Right ventricle myocardium superior (tissue), 1 donor: ENCODE measurements around the gene FLACC1. TPM values are rescaled to one million over a fixed set of nuclear protein-coding genes. Genes with fewer than 3 reads are reported as not detected.
"Not testable (repeated sequence)": the region's sequence is repeated elsewhere in the genome, so short reads cannot be mapped to it uniquely, and the experiment has no call there.

Experiments
- ATAC-seq: fragments of 200-7000 bp; cut with Tn5 transposase; one replicate; pipeline ENCODE4 v1.9.1; 2020; ENCODE audit warnings: mild to moderate bottlenecking; ENCODE audit not compliant: poor library complexity
- DNase-seq: peaks from one replicate; pipeline ENCODE4 v3.0.0-alpha.2; 2020
- intact Hi-C: fragments of 100-400 bp; cut with DNase I; formaldehyde crosslinking; loops from one replicate; pipeline ENCODE4 v1.11.2; 2022
- long read RNA-seq: library from polyadenylated mRNA; unstranded; transcript quantifications from one replicate; pipeline ENCODE4 v2.0.0, GENCODE V29; 2021
- total RNA-seq: library from RNA; stranded (reverse); fragmentation: NEBNext Ultra II Directional; extraction: Animal tissue kit (Norgen Biotek cat#: 25700); gene quantifications from one replicate; pipeline ENCODE4 v1.2.1, GENCODE V29; 2021
- donor health status: DM: no; HTN: yes; CAD: no; lungs with severe emphysema.

FLACC1 gene
- total RNA-seq, result 8.3 TPM
- long read RNA-seq, result 0 reads

- intact Hi-C loops, result no loop called here
- DNase-seq (no peak), ATAC-seq (peak; percentile 95)
Observed at GRCh38 chr2:201357221-201357620, at the start of gene FLACC1. TSS of gene FLACC1 (minus strand) at chr2:201357345. CDS start at chr2:201351404, 5,941 bp downstream.

GRCh38 chr2:201406077-201406662, 49.0 kb upstream of the FLACC1 start:
- intact Hi-C loops, result no loop called here
- ATAC-seq (peak; percentile 60), DNase-seq (no peak)

- no peak for ATAC-seq
- DNase-seq, result no peak
- intact Hi-C loops, result loop anchor here (5.0 kb wide), 1 partner anchor 48 kb away; the partner anchor contains the start of genes STRADB and TRAK2
Observed at GRCh38 chr2:201404699-201405280, 47.6 kb upstream of the FLACC1 start.

GRCh38 chr2:201403880-201404279, 46.7 kb upstream of the FLACC1 start:
- ATAC-seq (no peak), DNase-seq (no peak)
- intact Hi-C loops, result loop anchor here (5.0 kb wide), 1 partner anchor 48 kb away; the partner anchor contains the start of genes STRADB and TRAK2

GRCh38 chr2:201402651-201403562, 45.8 kb upstream of the FLACC1 start:
- DNase-seq (no peak), ATAC-seq (no peak)
- intact Hi-C loops, result loop anchor here (5.0 kb wide), 1 partner anchor 49 kb away; the partner anchor contains the start of genes STRADB and TRAK2

- DNase-seq (no peak), ATAC-seq (no peak)
- intact Hi-C loops, result loop anchor here (5.0 kb wide), 1 partner anchor 50 kb away; the partner anchor contains the start of genes STRADB and TRAK2
Observed at GRCh38 chr2:201401815-201402214, 44.7 kb upstream of the FLACC1 start.

GRCh38 chr2:201396595-201396994, 39.5 kb upstream of the FLACC1 start:
- ATAC-seq, result no peak
- no peak for DNase-seq
- intact Hi-C loops, result loop anchor here (10.0 kb wide), 2 partner anchors 318 to 482 kb away; no protein-coding TSS in a partner anchor

- intact Hi-C loops, result no loop called here
Observed at GRCh38 chr2:201383136-201383535, 26.0 kb upstream of the FLACC1 start.

GRCh38 chr2:201378496-201379397, 21.6 kb upstream of the FLACC1 start:
- intact Hi-C loops, result no loop called here

More at GRCh38 chr2:201383136-201383535, 26.0 kb upstream of the FLACC1 start:
- no peak for DNase-seq
- peak; percentile 21 for ATAC-seq

GRCh38 chr2:201377218-201377617, 20.1 kb upstream of the FLACC1 start:
- DNase-seq, result no peak
- intact Hi-C loops, result no loop called here
- no peak for ATAC-seq

More at GRCh38 chr2:201378496-201379397, 21.6 kb upstream of the FLACC1 start:
- no peak for ATAC-seq
- DNase-seq, result no peak

GRCh38 chr2:201369775-201370174, 12.6 kb upstream of the FLACC1 start:
- no peak for ATAC-seq
- intact Hi-C loops, result loop anchor here (10.0 kb wide), 1 partner anchor 115 kb away; no protein-coding TSS in a partner anchor

GRCh38 chr2:201369318-201369717, 12.2 kb upstream of the FLACC1 start:
- peak; percentile 31 for ATAC-seq
- not testable (repeated sequence) for DNase-seq
- intact Hi-C loops, result loop anchor here (10.0 kb wide), 1 partner anchor 115 kb away; no protein-coding TSS in a partner anchor

More at GRCh38 chr2:201369775-201370174, 12.6 kb upstream of the FLACC1 start:
- no peak for DNase-seq

GRCh38 chr2:201366146-201366545, 9.0 kb upstream of the FLACC1 start:
- DNase-seq (no peak), ATAC-seq (no peak)
- intact Hi-C loops, result loop anchor here (10.0 kb wide), 1 partner anchor 111 kb away; no protein-coding TSS in a partner anchor

GRCh38 chr2:201363857-201364560, 6.9 kb upstream of the FLACC1 start:
- peak; percentile 74 for ATAC-seq
- DNase-seq, result no peak
- intact Hi-C loops, result loop anchor here (10.0 kb wide), 1 partner anchor 109 kb away; no protein-coding TSS in a partner anchor

- intact Hi-C loops, result loop anchor here (10.0 kb wide), 1 partner anchor 108 kb away; no protein-coding TSS in a partner anchor
- DNase-seq, result no peak
- ATAC-seq, result no peak
Observed at GRCh38 chr2:201362396-201362795, 5.3 kb upstream of the FLACC1 start.

- intact Hi-C loops, result loop anchor here (10.0 kb wide), 1 partner anchor 106 kb away; no protein-coding TSS in a partner anchor
- no peak for DNase-seq
- no peak for ATAC-seq
Observed at GRCh38 chr2:201361078-201361733, 4.1 kb upstream of the FLACC1 start.
